Kidney glomerular epithelial cell (primary cell): ENCODE results near the gene SLIRP.
"Not testable (repeated sequence)": the region's sequence is repeated elsewhere in the genome, so short reads cannot be mapped to it uniquely, and the experiment has no call there.

ENCODE experiments used
- DNase-seq: peaks from one replicate; lab custom pipeline; 2025; lab: John Stamatoyannopoulos, UW

The SLIRP gene

DNA sequence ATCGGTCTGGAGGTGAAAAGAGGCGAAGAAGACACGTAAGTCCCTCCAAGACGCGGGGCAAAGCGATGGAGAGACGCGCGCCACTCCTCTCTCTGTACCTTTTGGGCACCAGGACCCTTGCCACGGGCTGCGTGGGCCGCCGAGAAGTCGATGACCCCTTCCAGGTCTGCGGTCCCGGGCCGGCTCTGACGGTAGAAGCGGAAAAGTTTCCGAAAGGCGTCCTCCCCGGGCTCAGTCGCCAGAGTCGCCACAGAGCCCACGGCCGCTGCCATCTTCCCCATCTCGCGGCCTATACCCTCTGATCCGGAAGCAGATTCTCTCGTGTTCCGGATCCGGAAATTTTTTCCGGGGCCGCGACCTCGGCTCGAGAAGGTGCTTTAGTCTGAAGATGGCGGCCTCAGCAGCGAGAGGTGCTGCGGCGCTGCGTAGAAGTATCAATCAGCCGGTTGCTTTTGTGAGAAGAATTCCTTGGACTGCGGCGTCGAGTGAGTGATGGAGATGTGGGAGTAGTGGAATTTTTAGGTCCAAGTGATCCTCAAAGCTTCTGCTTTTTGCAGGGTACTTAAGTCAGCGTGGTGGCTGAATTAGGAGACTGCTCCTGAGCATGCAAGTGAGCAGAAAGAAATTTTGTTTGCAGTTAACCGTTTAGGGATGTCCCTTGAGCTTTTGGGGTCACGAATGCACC, at the start of gene SLIRP, which contains the start of gene ALKBH1:
Gene SLIRP, plus strand, starts transcription at position 380 of the 685 bp plus-strand sequence. Its CDS starts 9 bp downstream, at position 389.
Gene ALKBH1, minus strand, starts transcription at position 300 of the 685 bp plus-strand sequence. Its CDS starts 19 bp downstream, at position 281.
- DNase-seq, result peak; percentile 86

DNA sequence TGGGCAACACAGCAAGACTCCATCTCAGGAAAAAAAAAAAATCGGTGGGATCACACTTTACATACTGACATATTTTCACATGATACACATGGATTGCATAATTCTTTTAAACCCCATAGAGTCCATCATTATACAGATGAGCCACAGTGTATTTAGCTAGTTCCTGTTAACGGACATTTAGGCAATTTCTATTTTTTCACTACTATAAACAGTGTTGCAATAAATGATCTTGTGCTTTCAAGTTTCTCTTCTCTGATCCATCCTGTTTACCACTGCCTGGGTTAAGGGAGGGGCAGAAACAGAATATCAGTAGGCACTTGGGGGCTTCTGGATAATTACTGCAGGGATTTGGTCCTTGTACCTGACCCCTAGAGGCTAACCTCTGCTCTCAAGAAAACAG, 48.1 kb upstream of the SLIRP start:
- no peak for DNase-seq

DNA sequence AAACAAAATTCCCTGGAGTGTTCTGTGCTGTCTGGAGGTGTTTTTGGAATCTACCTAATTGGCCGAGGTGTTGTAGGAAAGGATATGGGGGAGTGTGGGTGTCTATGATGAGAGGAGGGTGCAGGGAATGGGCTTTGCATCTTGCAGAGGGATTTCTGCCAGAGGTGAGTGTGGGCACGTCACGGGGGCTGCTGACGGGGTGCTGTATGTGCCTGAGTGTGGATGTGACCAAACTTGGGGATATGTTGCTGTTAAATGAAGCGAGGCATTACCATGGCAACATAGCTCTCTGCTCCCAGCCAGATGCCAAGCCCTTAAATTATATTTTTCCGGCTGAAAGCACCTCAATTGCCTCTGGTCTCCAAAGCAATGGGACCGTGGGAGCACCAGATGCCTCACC, 47.1 kb upstream of the SLIRP start:
- DNase-seq, result peak; percentile 31

DNA sequence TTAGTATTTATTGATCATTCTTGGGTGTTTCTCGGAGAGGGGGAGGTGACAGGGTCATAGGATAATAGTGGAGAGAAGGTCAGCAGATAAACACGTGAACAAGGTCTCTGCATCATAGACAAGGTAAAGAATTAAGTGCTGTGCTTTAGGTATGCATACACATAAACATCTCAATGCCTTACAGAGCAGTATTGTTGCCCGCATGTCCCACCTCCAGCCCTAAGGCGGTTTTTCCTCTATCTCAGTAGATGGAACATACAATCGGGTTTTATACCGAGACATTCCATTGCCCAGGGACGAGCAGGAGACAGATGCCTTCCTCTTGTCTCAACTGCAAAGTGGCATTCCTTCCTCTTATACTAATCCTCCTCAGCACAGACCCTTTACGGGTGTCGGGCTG, 46.3 kb upstream of the SLIRP start:
- not testable (repeated sequence) for DNase-seq

DNA sequence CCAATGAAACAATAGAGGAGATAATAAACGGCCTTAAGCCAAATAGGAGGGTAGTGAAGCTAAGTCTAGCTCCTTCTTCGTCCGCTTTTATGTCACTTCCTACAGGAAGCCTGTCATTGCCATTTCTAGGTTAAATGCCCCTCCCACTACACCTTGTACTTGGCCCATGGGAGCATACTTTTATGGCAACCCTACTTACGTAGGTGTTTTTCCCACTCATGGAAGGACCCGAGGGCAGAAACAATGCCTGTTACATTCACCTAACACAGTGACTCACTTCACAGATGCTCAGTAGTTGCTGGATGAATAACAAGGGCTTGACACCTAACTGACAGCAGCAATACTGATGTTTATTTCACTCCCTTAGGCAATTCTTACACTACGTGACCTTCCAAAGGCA, 44.6 kb upstream of the SLIRP start:
- DNase-seq, result peak; percentile 47

DNA sequence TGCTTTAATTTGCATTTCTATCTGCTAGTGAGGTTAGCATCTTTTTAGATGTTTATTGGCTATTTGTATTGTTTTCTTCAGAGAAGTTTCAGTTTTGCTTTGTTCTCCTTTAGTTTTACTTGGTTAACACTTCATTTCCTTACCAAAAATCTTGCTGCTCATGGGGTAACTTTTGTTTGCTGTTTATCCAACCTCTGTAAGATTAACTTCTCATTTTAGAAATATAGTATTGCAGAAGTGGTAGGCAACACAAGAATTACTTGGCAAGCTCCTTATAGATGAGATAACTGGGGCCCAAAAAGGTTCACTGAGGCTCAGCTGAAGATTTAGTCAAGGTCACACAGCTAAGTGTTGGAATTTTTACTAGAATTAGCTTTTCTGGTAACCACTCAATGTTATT, 40.6 kb upstream of the SLIRP start:
- DNase-seq, result no peak

DNA sequence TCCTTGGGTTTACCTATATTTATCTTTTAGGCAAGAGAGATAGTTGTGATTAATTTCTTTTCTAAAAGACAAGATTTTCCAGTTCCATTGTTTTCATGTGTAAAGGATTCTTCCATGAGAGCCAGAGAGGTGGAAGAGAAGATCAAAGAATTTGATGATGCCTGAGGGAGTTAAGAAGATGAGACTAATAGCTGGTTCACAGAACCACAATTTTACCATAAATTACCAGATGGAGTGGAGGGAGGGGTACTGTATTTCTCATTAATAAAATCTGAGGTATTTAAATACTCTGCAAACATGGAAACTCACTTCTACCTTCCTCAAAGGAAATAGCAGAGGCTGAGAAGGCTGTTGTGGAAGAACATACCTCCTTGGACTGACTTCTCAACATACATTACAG, 34.7 kb upstream of the SLIRP start:
- DNase-seq, result no peak

DNA sequence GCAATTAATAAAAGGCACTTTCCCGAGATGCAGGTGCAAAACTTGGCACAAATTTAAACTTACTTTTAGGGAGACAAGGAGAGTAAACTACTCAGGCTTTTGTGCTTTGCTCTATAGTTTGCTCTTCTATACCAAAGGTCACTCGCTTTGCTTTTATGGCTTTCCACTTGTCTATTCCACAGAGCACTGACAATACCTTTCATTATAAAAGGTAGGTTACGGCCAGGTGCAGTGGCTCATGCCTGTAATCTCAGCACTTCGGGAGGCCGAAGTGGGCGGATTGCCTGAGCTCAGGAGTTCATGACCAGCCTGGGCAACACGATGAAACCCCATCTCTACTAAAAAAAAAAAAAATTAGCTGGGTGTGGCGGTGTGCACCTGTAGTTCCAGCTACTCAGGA, 33.0 kb upstream of the SLIRP start:
- DNase-seq, result no peak

DNA sequence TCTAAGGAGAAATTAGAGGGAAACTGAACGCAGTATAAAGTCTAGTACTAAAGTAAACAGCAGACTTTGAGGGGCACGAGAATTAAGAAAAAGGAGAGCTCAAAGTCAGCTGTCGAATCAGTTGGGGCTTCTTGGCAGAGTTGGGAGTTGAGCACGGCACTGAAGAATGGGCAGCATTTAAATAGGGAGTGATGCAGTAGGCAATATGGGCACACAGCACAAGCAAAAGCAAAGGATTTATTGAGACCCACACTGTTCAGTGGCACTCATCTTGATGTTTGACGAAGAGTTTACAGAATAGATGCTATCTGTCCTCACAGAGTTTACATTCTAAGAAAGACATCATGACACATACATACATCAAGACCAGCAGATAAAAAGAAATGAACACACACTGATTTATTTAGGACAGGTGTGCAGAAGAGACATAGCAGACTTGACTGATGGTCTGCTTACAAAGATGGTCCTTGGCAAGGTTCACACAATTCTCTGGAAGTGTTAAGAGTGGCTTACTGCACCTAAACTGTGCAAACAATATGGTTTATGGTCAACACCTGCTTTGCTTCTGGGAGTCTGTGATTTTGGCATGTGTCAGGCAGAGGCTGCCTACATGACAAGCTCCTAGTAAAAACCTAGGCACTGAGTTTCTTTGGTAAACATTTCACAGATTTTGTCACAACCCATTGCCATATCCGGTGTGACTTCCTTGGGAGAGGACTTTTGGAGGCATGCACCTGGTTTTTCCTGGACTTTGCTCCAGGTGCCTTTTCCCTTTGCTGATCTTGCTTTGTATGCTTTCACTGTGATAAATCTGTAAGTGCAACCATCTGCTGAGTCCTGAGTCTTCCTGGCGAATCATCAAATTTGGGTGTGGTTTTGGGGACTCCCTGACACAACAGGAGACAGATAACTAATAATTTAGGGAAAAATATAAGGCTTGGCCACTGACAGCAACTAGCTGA, 26.4 kb upstream of the SLIRP start:
- no peak for DNase-seq

DNA sequence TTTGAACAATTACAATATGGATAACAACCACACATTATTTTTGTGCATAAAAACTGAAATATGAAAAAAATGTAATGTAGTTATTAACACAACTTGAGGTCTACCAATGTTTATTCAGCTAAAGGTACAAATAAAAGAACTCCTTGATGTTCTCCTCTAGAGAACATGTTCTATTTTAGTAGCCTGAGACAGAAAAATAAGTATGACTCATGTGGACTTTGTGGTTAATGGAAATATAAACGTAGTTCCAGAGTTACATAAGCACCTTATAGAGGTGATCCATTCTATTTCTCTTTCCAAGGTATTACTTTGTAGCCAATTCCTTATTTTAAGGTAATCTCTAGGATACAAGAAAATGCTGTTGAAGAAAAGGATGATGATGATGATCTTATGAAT, 25.7 kb upstream of the SLIRP start:
- peak; percentile 9 for DNase-seq

DNA sequence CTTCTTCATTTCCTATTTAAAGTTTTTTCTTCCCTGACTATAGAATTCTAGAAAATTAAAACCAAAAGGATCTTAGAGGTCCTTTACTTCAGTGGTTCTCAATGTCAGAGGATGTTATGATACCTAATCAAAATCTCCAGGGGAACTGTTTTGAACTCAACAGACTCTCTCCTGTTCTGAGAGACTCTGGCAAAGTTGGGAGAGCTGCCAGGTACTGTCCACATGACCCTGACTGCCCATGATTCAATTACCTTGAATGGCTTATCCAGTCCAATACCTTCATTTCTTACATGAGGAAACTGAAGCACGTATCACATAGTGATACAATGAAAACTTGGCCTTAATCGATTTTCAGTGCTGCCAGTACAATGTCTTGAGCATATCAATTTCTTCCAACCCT, 16.6 kb upstream of the SLIRP start:
- no peak for DNase-seq

DNA sequence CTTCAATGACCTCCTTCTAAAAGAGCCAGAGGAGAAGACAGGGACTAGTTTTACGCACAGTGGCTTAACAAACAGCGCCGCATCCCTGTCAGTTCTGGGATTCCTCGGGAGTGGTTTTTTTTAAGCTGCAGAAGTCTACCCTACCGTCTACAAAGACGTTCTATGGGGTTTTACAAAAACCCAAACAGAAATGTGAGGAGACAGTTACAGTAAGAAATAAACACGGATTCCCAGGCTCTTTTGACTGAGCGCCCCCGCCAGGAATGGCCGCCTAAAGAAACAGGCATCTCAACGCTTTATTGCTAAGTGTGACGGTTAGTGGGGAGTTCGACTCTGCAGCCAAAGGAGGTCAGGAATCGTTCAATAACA, 564 bp upstream of the SLIRP start:
- peak; percentile 18 for DNase-seq

DNA sequence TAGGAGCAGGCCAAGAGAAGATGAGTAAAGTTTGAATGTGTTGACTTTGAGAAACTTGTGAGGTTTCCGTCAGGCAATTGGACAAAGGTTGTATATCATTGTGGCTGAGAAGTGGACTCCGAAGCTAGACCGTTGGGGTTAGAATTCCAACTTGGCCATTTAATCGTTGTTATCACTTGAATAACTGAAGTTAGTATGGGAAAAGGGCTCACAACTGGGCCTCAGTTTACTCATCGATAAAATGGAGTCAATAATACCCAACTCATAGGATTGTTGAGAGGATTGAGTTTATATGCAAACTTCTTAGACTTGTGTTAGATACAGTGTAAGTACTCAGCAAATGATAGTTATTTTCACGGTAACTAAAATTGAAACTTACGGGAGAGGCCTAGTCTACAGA, 846 bp downstream of the SLIRP start:
- DNase-seq, result no peak

DNA sequence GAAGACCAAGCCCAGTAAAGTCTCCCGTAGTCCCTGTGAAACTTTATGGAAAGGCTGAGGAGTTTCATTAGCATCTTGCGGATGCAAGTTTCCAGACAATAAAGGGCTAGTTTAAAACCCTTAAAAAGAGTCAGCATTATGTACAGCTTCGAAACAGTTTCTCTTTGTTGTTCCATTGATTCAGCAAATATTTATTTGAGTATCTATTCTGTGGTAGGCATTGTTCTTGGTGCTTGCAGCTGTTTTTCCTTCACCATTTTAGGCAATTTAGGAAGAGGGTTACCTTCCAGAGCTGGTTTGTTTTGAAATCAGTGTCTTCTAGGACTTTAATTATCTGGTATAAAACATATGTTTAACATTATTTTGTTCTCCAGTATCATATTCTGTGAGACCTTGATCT, 1.5 kb downstream of the SLIRP start:
- no peak for DNase-seq

DNA sequence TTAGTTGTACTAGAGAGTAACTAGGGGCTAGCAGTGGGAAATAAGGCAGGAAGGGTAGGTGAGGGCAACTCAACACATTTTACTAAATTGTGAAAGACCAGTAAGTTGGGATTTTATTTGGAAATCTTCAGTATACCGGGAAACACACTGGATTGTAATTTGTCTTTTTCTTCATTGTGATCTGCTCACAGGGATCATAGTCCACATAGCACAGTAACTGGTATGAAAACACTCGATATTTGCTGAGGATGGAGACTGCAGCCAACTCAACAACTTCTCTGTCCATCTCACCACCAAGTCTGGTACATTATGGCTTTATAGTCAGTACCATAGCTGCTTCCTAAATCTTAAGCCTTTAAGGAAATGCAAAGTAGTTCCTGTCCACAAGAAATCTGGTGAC, 2.5 kb downstream of the SLIRP start:
- DNase-seq, result no peak

DNA sequence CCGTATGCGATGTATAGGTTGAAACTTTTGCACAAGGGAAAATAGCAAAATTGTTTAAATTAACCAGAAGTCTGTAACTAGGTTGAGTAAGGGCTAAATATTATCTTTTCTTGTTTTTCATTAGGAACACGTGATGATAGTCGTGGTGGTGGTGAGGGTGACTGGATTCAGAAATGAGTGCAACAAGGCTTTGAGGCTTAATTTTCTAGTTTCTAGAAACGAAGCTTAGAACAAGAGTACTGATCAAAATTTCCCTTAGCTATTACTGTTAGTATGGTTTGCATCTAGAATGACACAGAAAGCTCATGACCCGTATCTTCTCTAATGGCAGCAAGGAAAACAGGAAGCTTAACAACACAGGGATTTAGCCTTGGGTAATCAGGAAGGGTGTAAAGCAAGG, 7.0 kb downstream of the SLIRP start:
- DNase-seq, result no peak

DNA sequence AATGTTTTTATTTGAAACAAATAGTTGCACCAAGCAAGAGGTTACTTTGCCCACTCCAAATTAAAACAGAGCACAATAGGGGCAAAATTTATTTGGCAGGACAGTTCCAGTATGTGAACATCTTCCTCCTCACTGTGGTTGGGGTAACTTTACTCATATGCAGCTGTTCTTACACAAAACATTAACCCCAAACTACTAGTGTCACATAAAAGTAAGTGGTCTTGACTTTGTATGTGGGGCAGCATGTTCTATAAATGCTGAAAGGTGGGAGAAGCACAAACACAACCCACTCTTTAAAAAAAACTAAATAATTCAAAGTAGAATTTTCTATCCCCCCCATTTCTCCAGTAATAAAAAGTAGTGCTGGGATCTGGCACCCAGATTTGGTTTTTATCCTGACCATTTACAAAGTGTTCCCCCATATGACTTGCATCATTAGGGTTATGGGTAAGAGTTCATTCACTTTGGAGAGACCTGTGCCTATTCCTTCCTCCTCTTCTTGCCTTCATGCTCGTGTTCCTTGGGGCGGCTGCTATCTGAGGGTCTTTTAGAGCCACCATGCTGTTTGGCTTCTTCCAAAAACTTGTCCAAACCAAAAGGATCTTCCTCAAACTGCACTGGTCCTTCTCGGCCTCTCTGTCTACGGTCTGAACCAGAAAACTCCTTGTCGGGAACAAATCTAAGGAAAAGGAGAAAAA, 9.9 kb downstream of the SLIRP start:
- DNase-seq, result no peak

DNA sequence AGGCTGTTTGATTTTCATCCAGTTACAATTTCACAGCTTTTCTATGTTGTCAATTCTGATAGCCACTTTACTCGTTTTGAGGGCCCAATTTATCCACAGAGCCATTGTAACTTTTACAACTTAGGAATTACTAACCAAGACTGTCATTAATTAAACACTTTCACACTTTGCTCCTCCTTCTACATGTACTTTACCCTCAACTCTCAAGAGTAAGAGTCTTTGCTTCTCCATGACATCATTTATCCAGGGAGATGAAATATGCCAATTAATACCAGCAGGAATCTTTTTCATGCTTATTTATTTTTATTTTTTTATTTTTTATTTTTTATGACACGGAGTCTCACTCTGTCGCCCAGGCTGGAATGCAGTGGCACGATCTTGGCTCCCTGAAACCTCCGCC, 13.5 kb downstream of the SLIRP start:
- DNase-seq, result no peak

DNA sequence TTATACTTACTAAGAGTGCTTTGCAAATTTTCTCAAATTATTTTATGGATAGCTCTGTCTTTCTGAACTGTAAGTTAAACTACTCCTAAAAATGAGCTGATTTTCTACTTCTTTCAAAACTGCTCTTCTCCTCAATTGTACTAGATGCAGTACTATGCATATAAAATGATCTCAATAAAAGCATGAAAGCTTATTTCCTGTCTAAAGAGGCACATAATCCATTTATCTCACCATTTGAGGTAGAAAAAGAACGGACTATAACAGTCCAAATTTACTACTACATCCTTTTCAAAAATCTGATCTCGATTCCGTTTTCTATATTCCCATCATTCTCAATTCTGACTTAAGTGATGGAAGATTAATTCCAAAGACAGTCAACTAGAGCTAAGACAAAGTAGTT, 14.4 kb downstream of the SLIRP start:
- DNase-seq, result no peak

DNA sequence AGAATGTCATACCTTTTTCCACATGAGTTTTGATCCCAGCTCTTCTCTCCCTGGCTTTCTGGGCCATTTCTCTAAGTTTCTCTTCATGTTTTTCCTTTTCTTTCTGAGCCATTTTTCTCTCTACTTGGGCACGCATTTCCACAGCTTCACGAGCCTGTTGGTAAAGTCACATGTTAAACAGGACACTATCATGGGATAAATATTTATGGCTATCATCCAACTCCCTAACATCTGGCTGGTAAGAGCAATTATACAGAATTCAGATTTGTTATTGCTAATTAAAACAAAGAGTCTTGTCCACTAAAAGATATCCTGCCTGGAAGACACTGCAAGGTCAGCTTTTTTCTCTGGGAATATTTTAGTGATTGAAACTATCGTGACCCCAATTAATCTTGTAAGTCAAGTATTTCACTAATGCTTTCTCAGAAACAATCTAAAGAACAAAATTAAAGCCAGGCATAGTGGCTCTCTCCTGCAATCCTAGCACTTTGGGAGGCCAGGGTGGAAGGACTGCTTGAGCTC, 23.1 kb downstream of the SLIRP start:
- DNase-seq, result no peak

DNA sequence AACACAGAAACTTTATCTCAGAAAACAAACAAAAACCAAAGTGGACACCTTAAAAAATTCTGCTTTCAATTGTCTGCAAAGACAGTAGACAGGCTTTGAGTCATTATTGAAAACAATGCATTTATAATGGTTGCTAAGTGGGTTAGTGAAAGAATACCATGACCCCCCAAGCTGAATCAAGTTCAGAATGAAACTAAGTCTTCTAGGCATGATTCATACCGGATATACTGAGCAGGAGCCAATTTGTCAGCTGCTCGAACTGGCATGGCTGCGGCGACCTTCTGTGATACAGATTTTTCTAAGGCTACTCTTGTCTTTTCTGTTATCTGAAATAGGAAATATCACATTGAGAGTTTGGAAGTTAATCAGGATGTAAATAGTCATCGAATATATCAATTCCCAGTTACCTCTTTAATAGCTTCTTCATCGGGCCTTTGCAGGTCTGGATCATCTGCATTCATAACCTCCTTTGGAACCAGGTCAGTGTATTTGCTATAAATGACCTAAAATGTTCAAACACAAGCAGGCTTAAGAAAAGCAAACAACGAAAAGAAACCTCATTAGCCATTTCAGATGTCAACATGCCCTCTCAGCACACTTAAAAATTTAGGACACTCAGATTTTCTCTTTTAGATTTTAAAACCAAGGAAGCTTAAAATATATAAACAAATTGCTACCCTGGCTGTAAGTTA, 30.8 kb downstream of the SLIRP start:
- DNase-seq, result no peak

DNA sequence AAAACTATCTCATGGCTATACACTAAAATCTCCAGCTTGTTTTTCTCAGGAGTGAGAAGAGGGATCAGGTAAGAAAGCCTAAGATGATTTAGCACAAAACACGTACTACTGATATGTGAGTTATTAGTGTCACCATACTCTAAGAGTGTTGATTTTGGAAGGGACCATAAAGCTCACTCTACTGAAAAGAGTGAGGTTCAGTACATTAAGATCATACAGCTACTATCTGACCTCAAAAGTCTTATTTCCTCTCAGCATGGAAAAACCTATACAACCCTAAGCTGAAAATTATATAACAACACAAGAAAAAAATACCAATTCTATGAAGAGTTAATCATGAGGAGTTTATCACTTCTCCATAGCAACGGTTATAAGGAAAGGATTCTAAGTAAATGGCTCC, 33.5 kb downstream of the SLIRP start:
- DNase-seq, result no peak
